ENCODE results near the gene NRXN2.
"Not testable (repeated sequence)": the region's sequence is repeated elsewhere in the genome, so short reads cannot be mapped to it uniquely, and the experiment has no call there.

NRXN2 gene

DNA sequence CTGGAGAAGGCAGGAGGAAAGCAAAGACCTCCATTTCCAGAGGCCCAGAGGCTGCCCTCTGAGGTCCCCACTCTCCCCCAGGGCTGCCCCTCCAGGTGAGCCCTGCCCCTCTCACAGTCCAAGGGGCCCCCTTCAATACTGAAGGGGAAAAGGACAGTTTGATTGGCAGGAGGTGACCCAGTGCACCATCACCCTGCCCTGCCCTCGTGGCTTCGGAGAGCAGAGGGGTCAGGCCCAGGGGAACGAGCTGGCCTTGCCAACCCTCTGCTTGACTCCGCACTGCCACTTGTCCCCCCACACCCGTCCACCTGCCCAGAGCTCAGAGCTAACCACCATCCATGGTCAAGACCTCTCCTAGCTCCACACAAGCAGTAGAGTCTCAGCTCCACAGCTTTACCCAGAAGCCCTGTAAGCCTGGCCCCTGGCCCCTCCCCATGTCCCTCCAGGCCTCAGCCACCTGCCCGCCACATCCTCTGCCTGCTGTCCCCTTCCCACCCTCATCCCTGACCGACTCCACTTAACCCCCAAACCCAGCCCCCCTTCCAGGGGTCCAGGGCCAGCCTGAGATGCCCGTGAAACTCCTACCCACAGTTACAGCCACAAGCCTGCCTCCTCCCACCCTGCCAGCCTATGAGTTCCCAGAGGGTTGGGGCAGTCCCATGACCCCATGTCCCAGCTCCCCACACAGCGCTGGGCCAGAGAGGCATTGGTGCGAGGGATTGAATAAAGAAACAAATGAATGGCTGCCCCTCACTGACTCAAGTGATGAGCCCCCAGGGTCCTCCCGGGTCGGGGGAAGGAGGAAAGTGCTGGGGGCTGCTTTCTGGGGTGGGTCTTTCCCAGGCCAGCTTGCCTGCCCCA is 121.2 kb downstream of the NRXN2 start:
- no peak for DNase-seq

DNA sequence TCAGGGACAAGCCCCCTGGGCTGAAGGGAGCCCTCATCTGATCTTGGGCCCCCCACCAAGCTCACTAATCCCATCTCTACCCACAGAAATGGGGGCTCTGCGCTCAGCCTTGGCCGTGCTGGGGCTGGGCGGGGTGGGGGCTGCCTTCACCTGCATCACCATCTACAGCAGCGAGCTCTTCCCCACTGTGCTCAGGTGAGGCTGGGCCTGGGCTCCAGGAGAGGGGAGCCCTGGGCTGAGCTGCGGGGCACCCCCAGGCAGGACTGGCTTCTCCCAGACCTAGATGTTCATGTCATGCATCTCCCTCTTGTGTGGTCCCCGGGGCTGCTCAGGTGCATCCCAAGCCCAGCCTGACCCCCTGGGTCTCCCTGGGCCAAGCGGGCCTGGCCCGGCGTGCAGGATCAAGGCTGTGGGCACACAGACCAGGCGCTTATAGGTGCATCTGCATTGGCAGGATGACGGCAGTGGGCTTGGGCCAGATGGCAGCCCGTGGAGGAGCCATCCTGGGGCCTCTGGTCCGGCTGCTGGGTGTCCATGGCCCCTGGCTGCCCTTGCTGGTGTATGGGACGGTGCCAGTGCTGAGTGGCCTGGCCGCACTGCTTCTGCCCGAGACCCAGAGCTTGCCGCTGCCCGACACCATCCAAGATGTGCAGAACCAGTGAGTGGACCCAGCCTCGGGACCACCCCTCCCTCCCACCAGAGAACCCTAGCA is 122.6 kb downstream of the NRXN2 start:
- no peak for DNase-seq

GRCh38 chr11:64599698-64600211 is 123.2 kb downstream of the NRXN2 start:
- DNase-seq = no peak

DNA sequence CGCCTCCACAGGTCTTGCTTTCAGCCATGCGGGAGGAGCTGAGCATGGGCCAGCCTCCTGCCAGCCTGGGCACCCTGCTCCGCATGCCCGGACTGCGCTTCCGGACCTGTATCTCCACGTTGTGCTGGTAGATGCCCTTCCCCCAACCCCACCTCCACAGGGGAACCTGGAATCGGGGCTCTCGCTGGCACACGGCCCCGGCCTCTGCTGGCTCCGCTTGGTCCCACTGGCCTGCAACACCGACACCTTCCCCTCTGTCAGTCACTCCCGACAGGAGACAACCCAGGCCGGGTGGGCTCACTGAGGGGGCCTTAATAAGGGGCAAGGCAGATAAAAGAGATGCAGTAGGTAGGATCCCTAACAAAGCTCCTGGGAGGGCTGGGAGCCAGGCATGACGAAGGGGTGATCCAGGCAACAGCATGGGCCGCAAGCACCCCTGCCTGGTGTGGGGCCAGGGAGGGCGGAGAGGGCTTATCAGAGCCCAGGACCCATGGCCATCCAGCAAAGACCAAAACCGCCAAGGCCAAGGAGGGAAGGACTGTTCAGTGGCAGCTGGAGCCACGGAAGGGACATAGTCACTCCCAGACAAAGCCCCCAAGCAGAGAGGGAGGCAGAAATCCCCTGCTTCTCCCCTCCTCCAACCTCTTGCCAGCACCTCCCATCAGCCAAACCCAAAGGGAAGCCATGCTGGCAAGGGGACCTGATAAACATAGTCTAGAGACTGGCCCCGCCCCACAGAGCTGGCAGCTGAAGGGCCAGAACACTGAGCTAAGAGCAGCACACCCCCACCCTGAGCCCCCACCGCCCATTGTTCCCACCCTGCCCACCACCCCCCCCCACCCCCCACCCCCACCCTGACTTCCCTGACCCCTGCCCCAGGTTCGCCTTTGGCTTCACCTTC is 124.0 kb downstream of the NRXN2 start:
- no peak for DNase-seq

GRCh38 chr11:64598106-64598796 is 124.7 kb downstream of the NRXN2 start:
- no peak for DNase-seq

- no peak for DNase-seq
Measured at GRCh38 chr11:64597671-64598101, 125.3 kb downstream of the NRXN2 start.

GRCh38 chr11:64595922-64596321 is 127.1 kb downstream of the NRXN2 start:
- not testable (repeated sequence) for DNase-seq

GRCh38 chr11:64594159-64594939 is 128.6 kb downstream of the NRXN2 start:
- DNase-seq = no peak

- no peak for DNase-seq
Measured at GRCh38 chr11:64593156-64594105, 129.6 kb downstream of the NRXN2 start.

- no peak for DNase-seq
Measured at GRCh38 chr11:64592656-64593055, 130.3 kb downstream of the NRXN2 start.

DNA sequence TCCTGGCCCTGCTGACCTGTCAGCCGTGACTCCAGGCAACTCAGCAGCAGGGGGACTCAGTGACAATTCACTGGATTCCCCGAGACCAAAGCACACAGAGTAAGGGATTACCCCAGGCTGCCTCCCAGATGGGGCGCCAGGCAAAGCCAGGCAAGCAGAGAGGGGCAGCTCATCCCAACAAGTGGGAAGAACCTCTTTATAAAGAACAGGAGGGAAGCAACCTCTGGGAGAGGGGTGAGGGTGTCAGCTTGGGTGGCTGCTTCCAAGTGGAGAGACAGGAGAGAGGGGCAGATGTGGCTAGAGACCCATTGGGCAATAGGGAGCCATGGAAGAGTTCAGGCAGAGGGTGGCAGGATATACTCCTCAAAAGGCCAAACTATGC is 130.8 kb downstream of the NRXN2 start:
- DNase-seq = no peak

GRCh38 chr11:64591257-64592233 is 131.5 kb downstream of the NRXN2 start:
- DNase-seq = no peak

- DNase-seq = no peak
Measured at GRCh38 chr11:64590763-64591221, 132.2 kb downstream of the NRXN2 start, which contains the start of gene SLC22A12. Gene SLC22A12 (plus strand): TSS chr11:64591220. CDS start chr11:64591557, 337 bp downstream.

DNA sequence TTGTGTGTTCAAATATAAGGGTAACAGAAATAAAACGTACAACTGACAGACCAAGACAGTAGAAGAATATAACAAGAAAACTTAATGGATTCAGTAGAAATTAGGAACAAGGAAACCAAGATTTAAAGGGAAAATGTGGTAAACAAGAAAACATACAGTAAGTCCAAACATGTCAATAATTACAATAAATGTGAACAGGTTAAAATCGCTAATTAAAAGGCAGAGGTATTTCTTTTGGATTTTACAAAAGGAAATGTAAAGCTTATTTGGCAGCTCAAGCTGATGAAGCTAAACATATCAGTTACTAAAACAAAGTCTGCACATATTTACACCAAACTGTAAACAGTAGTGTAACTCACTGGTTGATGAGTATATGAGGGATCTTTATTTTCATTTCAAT is 134.3 kb downstream of the NRXN2 start:
- no peak for DNase-seq

- no peak for DNase-seq
Measured at GRCh38 chr11:64586366-64586765, 136.6 kb downstream of the NRXN2 start.

DNA sequence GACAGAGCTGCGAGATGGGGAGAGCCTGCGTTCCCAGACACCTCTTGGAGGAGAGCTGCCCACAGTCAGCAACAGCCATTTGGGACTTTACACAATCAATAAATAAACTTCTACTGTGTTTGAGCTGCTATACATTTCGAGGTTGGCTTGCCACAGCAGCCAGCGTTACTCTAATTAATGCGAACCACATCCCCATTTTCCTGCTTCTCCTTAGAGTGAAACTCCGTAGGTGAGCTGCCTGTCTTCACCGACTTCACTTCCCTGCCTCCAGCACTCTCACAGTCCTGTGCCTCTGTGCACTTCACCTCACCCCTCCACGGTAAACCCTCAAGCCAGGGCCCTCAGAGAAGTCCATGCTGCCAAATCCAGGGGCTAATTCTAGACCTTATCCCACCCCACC is 137.8 kb downstream of the NRXN2 start:
- no peak for DNase-seq

DNA sequence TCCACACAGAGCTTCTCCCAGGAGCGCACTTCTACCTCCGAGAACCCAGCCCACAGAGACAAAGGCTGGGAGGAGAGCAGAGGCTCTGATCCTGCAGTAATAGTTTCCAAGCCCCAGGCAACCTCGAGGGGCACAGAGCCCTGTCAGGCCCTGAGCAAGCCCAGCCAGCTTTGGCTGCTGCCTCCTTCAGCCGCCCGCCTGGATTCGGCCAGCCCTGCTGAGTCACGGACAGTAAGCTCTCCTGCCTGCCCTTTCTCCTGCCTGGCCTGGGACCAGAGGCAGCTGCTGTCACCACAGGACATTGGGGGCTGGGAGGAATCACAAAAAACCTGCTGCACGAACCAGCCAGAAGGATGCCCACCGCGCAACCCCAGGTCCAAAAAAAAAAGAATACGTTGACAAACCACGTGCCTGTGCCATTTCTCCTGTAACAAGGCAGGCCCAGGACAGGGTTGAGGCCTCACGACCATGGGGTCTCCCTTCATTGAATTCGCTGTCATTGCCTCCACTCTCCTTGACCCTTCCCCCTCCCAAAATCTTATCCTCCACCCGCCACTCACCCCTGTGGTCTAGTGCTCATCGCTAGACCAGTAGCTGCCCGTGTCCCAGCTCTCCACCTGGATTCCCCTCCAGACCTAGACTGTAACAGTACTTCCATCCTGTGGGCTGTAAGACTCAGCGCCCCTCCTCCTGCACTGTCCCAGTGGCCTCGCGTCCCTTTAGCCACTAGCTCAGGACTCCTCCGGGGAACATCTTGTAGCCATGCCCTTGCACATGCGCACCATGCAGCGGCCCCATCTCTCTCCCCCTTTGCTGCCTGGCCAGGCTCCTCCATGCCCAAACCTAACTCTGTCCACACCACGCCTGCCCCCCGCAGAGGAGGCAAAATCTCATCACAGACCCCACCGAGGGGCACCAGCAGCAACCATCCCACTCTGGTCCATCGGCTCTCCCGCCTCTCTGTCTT is 139.4 kb downstream of the NRXN2 start:
- no peak for DNase-seq

Data from femur (tissue), 1 donor.